Effector CD4-positive, alpha-beta T cell (primary cell): Measurements from ENCODE around the gene PRDX3.

ENCODE experiments used
- DNase-seq: peaks from one replicate; pipeline ENCODE4 v3.0.0-alpha.2; 2020

PRDX3 gene

GRCh38 chr10:119119400-119119799 lies 59.2 kb downstream of the PRDX3 start:
- DNase-seq, result no peak

- no peak for DNase-seq
These were observed 60.4 kb downstream of the PRDX3 start for GRCh38 chr10:119118231-119118630.
